ENCODE measurements around the gene LRRIQ3.
A peak's percentile ranks its signal among the peaks of the same experiment; 100 is the strongest.
"Not testable (repeated sequence)": the region's sequence is repeated elsewhere in the genome, so short reads cannot be mapped to it uniquely, and the experiment has no call there.

Gene LRRIQ3

GRCh38 chr1:74197657-74198552, at the start of gene LRRIQ3, which contains the start of gene FPGT:
LRRIQ3 (minus strand) TSS chr1:74198176; CDS start chr1:74183684, 14,492 bp downstream.
FPGT (plus strand) TSS chr1:74198242; CDS start chr1:74198279, 37 bp downstream.
- DNase-seq (ENCODE audit: low read depth) = peak; percentile 93

GRCh38 chr1:74246315-74246714, 48.3 kb upstream of the LRRIQ3 start:
- no peak for DNase-seq (ENCODE audit: low read depth)

- no peak for DNase-seq (ENCODE audit: low read depth)
Observed at GRCh38 chr1:74245168-74245772, 47.3 kb upstream of the LRRIQ3 start.

- no peak for DNase-seq (ENCODE audit: low read depth)
Observed at GRCh38 chr1:74237787-74238186, 39.8 kb upstream of the LRRIQ3 start.

- no peak for DNase-seq (ENCODE audit: low read depth)
Observed at GRCh38 chr1:74237035-74237434, 39.1 kb upstream of the LRRIQ3 start.

- DNase-seq (ENCODE audit: low read depth) = no peak
Observed at GRCh38 chr1:74236440-74236839, 38.5 kb upstream of the LRRIQ3 start.

GRCh38 chr1:74235153-74235552, 37.2 kb upstream of the LRRIQ3 start, which contains the start of gene TNNI3K:
TNNI3K (plus strand) TSS chr1:74235387; CDS start chr1:74235452, 65 bp downstream.
- no peak for DNase-seq (ENCODE audit: low read depth)

GRCh38 chr1:74223453-74223852, 25.5 kb upstream of the LRRIQ3 start:
- DNase-seq (ENCODE audit: low read depth) = no peak

GRCh38 chr1:74222701-74223100, 24.7 kb upstream of the LRRIQ3 start:
- no peak for DNase-seq (ENCODE audit: low read depth)

GRCh38 chr1:74215229-74215628, 17.3 kb upstream of the LRRIQ3 start:
- DNase-seq (ENCODE audit: low read depth) = no peak

GRCh38 chr1:74205266-74205665, 7.3 kb upstream of the LRRIQ3 start:
- no peak for DNase-seq (ENCODE audit: low read depth)

GRCh38 chr1:74199504-74199903, 1.5 kb upstream of the LRRIQ3 start:
- DNase-seq (ENCODE audit: low read depth) = no peak

GRCh38 chr1:74197255-74197654, 721 bp downstream of the LRRIQ3 start:
- no peak for DNase-seq (ENCODE audit: low read depth)

- DNase-seq (ENCODE audit: low read depth) = no peak
Observed at GRCh38 chr1:74195339-74195738, 2.6 kb downstream of the LRRIQ3 start.

GRCh38 chr1:74193908-74194307, 4.1 kb downstream of the LRRIQ3 start:
- peak; percentile 23 for DNase-seq (ENCODE audit: low read depth)

GRCh38 chr1:74180490-74180889, 17.5 kb downstream of the LRRIQ3 start:
- no peak for DNase-seq (ENCODE audit: low read depth)

GRCh38 chr1:74174423-74174822, 23.6 kb downstream of the LRRIQ3 start:
- DNase-seq (ENCODE audit: low read depth) = not testable (repeated sequence)

GRCh38 chr1:74162333-74162732, 35.6 kb downstream of the LRRIQ3 start:
- no peak for DNase-seq (ENCODE audit: low read depth)

GRCh38 chr1:74161497-74161896, 36.5 kb downstream of the LRRIQ3 start:
- no peak for DNase-seq (ENCODE audit: low read depth)

GRCh38 chr1:74160046-74160445, 37.9 kb downstream of the LRRIQ3 start:
- no peak for DNase-seq (ENCODE audit: low read depth)

GRCh38 chr1:74145086-74145485, 52.9 kb downstream of the LRRIQ3 start:
- DNase-seq (ENCODE audit: low read depth) = no peak

- not testable (repeated sequence) for DNase-seq (ENCODE audit: low read depth)
Observed at GRCh38 chr1:74117370-74117769, 80.6 kb downstream of the LRRIQ3 start.

- no peak for DNase-seq (ENCODE audit: low read depth)
Observed at GRCh38 chr1:74113333-74113732, 84.6 kb downstream of the LRRIQ3 start.

Measured in fibroblast of the conjunctiva (primary cell).